AG04449 (cell line): ENCODE results near the gene AGAP1.

Source experiments
- CTCF ChIA-PET: fragments of 350-600 bp; formaldehyde crosslinking; extraction: SDS; loops from one replicate; lab custom pipeline; 2021; ENCODE audit warnings: antibody characterized with exemption; lab: Yijun Ruan, JAX
- POLR2A ChIA-PET: fragments of 400-600, 350-600 bp; formaldehyde crosslinking; extraction: SDS; loops from one replicate; lab custom pipeline; 2020; ENCODE audit warnings: antibody characterized with exemption, inconsistent platforms; lab: Yijun Ruan, JAX
- DNase-seq: peaks from one replicate; pipeline ENCODE4 v3.0.0-alpha.2; 2010; ENCODE audit warnings: low read depth, low spot score
- H3K4me3 ChIP-seq: 2 replicates; pipeline ENCODE4 v1.5.1; 2011; ENCODE audit warnings: low read depth, mild to moderate bottlenecking, control low read depth, low read length
- TF ChIP-seq, protein P1 (sequence below): IDR thresholded peaks from one replicate; pipeline ENCODE4 v1.5.1; 2011; ENCODE audit warnings: mild to moderate bottlenecking, moderate library complexity, low read length, control low read depth, inconsistent platforms; ENCODE audit not compliant: insufficient read depth; ENCODE audit errors: missing control alignments

Gene AGAP1

DNA sequence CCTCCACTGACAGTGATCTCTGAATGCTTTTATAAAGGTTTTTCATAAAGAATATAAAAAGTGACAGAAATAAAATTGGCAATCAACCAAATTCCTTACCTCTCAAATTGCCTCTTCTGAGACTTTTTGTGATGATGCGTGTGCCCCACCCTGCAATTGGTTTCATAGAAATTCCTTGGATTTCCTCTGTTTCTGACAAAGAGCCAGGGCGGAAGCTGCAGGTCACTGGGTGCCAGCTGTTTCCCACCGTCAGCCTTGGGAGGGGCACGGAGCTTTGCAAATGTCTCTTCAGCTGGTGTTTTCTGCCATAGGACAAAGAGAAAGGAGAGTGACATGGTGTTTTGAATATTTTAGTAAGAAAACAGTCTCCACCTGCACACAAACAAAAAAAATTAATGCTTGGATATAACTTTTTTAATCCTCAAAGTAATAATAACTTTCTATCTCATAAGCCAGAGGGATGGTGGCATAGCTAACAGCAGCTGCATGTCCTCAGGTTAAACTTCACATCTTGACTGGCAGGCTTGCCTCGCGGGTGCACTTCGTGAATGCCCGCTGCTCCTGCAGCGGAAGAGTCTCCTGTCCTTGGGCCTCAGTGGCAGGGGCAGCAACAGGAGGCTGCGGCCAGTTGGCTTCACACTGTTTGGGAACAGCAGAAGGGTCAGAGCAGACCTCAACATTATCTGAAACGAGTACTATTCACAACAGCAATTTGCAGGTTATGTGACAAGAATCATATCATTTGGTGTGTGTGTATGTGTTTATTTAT lies 24.7 kb downstream of the AGAP1 start:
- no peak for DNase-seq
- CTCF ChIA-PET: no interaction called here
- TF ChIP-seq, protein P1, sequence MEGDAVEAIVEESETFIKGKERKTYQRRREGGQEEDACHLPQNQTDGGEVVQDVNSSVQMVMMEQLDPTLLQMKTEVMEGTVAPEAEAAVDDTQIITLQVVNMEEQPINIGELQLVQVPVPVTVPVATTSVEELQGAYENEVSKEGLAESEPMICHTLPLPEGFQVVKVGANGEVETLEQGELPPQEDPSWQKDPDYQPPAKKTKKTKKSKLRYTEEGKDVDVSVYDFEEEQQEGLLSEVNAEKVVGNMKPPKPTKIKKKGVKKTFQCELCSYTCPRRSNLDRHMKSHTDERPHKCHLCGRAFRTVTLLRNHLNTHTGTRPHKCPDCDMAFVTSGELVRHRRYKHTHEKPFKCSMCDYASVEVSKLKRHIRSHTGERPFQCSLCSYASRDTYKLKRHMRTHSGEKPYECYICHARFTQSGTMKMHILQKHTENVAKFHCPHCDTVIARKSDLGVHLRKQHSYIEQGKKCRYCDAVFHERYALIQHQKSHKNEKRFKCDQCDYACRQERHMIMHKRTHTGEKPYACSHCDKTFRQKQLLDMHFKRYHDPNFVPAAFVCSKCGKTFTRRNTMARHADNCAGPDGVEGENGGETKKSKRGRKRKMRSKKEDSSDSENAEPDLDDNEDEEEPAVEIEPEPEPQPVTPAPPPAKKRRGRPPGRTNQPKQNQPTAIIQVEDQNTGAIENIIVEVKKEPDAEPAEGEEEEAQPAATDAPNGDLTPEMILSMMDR: no peak
- no peak overlapping the region for H3K4me3 ChIP-seq
- POLR2A ChIA-PET: no interaction called here

- DNase-seq: no peak
- CTCF ChIA-PET: no interaction called here
- TF ChIP-seq, protein P1: no peak
- no peak overlapping the region for H3K4me3 ChIP-seq
- POLR2A ChIA-PET: interaction anchor here (1.0 kb wide), 1 partner anchor 97 kb away, joined by 3 read pairs; no protein-coding TSS in a partner anchor
Measured at GRCh38 chr2:235520787-235521186, 26.9 kb downstream of the AGAP1 start.

DNA sequence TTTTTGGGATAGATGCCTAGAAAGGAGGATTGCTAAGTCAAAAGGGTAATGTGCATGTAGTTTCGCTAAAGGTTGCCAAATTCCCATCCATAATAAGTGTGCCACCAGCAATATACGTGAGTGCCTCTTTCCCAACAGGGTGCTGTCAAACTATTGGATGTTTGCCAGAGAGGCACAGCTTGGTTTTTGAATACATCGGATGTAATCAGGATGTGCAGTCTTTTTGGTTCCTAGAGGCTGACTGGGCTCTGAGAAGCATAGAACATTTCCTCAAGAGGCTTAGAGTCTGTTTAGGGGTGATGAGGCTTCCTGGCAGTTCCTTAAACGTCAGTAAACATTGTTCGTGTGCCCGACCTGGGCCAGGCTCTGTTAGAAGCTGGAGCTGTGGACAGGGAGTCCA lies 28.0 kb downstream of the AGAP1 start:
- H3K4me3 ChIP-seq: no peak overlapping the region
- CTCF ChIA-PET: no interaction called here
- POLR2A ChIA-PET: interaction anchor here (1.0 kb wide), 1 partner anchor 96 kb away, joined by 3 read pairs; no protein-coding TSS in a partner anchor
- no peak for DNase-seq
- TF ChIP-seq, protein P1: no peak

DNA sequence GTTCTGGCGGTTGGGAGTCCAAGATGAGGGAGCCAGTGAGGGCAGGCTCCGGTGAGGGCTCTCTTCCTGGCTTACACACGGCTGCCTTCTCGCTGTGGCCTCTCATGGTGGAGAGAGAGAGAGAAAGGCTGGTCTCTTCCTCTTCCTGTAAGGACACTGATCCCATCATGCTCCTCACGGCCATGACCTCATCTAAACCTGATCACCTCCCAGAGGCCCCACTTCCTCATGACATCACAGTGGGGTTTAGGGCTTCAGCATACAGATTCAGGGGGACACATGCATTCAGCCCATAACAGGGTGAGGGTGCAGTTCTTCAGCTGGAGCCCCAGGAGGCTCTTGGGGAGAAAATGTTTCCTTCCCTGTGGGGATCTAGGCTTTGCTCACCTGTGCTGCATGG lies 29.2 kb downstream of the AGAP1 start:
- DNase-seq: no peak
- POLR2A ChIA-PET: no interaction called here
- CTCF ChIA-PET: no interaction called here
- TF ChIP-seq, protein P1: no peak
- H3K4me3 ChIP-seq: no peak overlapping the region

GRCh38 chr2:235523486-235524150 lies 29.8 kb downstream of the AGAP1 start:
- no peak for DNase-seq
- TF ChIP-seq, protein P1: no peak
- POLR2A ChIA-PET: no interaction called here
- H3K4me3 ChIP-seq: no peak overlapping the region
- CTCF ChIA-PET: interaction anchor here (1.4 kb wide), 1 partner anchor 72 kb away, joined by 5 read pairs; no protein-coding TSS in a partner anchor

- POLR2A ChIA-PET: no interaction called here
- CTCF ChIA-PET: no interaction called here
- H3K4me3 ChIP-seq: no peak overlapping the region
- no peak for DNase-seq
- TF ChIP-seq, protein P1: no peak
Measured at GRCh38 chr2:235526166-235526565, 32.3 kb downstream of the AGAP1 start.
